ENCODE results near the gene CCDC50. TPM values are rescaled to one million over a fixed set of nuclear protein-coding genes. Genes with fewer than 3 reads are reported as not detected.

CCDC50 gene
- total and polyA plus RNA-seq, 10 of the 15 experiments (the other 5 are each of a cell fraction or from before 2014, with no cell fraction given) = 46.7 to 150 (median 125) TPM

- Histone ChIP-seq H4K20me1 (ENCODE audit: control insufficient read depth, insufficient read depth) (no peaks in the 10 kb centered on the region), H3K79me2 (ENCODE audit: control insufficient read depth, insufficient read depth, low read length) (no peaks in the 10 kb centered on the region), H3K4me3 (no peak overlapping the region), H3K4me2 (ENCODE audit: control insufficient read depth, insufficient read depth) (no peak overlapping the region), H3K27ac (ENCODE audit: control insufficient read depth, insufficient read depth) (no peak overlapping the region), H3K9me3 (replicated peaks; ENCODE audit: control insufficient read depth, insufficient read depth, low read length) (no peaks in the 10 kb centered on the region), H3K9ac (ENCODE audit: control insufficient read depth, insufficient read depth, low read length) (no peak overlapping the region), H2AFZ (ENCODE audit: control insufficient read depth, low read depth, low read length) (no peak overlapping the region), H3K4me1 (ENCODE audit: control insufficient read depth, insufficient read depth, low read length) (no peaks in the 10 kb centered on the region), H3K36me3 (ENCODE audit: control insufficient read depth in 2 of 2, insufficient read depth in 2 of 2, low read length in 1 of 2) (no peaks in the 10 kb centered on the region), H3K27me3 (replicated peaks in 1 of 2; ENCODE audit: control insufficient read depth in 2 of 2, insufficient read depth in 2 of 2, low read length in 1 of 2) (no peaks in the 10 kb centered on the region; a peak in 1 of 4 replicates)
- BruUV-seq (replicated peaks) = no TSS peak
- WGBS (ENCODE audit: insufficient coverage, insufficient replicate concordance, low lambda C conversion rate, missing lambda C conversion rate) = 67% methylated on average over 1 of the region's 1 CpG
- TF ChIP-seq RB1 (IDR thresholded peaks at IDR 0.05; ENCODE audit: borderline replicate concordance) (no peak), KLF5 (IDR thresholded peaks at IDR 0.05; ENCODE audit: partially characterized antibody) (no peak), CBX3 (IDR thresholded peaks at IDR 0.05; ENCODE audit: borderline replicate concordance, low read depth) (no peak), ZBED1 (IDR thresholded peaks at IDR 0.05; ENCODE audit: borderline replicate concordance) (no peak), POLR2AphosphoS5 (IDR thresholded peaks at IDR 0.05; ENCODE audit: low read length) (no peak), MXI1 (IDR thresholded peaks at IDR 0.05; ENCODE audit: low read depth, low read length) (no peak), MYC (IDR thresholded peaks at IDR 0.05; ENCODE audit: insufficient read depth, insufficient read length, insufficient replicate concordance, low read length, severe bottlenecking) (no peak)
- FAIRE-seq = no peak
- DNase-seq (ENCODE audit: low read depth, low spot score) = no peak
- no peak for ATAC-seq
- ChIA-PET CTCF (interaction anchor here (0.7 to 1.4 kb wide), 7 partner anchors 11 to 531 kb away, joined by 3 read pairs; no protein-coding TSS in a partner anchor), RAD21 (ENCODE audit: unreplicated experiment) (interaction anchor here (0.6 to 1.4 kb wide), 7 partner anchors 33 to 1030 kb away, joined by 3 to 4 read pairs (median 3); no protein-coding TSS in a partner anchor), POLR2A (no interaction called here), SMC1A (ENCODE audit: uncharacterized antibody, unreplicated experiment) (interaction anchor here (1.1 to 2.7 kb wide), 3 partner anchors 167 to 1008 kb away, joined by 4 to 8 read pairs (median 5); no protein-coding TSS in a partner anchor)
- intact Hi-C loops (cut with micrococcal nuclease; ENCODE audit: unreplicated experiment) = loop anchor here (5.0 to 10.0 kb wide), 3 partner anchors 288 to 710 kb away; no protein-coding TSS in a partner anchor
- in situ Hi-C loops (cut with MboI) = loop anchor here (5.0 kb wide), 1 partner anchor 1028 kb away; no protein-coding TSS in a partner anchor
Observed at GRCh38 chr3:191414732-191415131, 85.5 kb downstream of the CCDC50 start.

DNA sequence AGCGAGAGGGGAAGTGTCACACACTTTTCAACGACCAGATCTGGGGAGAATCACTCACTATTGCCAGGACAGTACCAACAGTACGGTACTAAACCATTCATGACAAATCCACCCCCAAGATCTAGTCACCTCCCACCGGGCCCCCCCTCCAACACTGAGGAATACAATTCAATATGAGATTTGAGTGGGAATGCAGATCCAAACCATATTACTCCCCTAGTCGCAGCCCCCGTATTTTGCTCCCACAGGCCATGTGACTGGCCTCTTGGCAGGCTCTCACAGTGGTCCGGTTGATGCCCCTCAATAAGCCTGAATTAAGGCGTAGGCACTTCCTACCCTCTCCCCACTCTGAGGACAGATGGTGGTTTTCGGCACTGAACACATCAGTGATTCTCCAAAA, 86.4 kb downstream of the CCDC50 start:
- no peaks in the 10 kb centered on the region; a peak in 1 of 4 replicates for H3K27me3 ChIP-seq (replicated peaks in 1 of 2; ENCODE audit: control insufficient read depth in 2 of 2, insufficient read depth in 2 of 2, low read length in 1 of 2)
- CTCF ChIA-PET = interaction anchor here (0.9 to 1.6 kb wide), 2 partner anchors 171 to 184 kb away, joined by 3 to 6 read pairs; no protein-coding TSS in a partner anchor
- H3K79me2 ChIP-seq (ENCODE audit: control insufficient read depth, insufficient read depth, low read length) = no peaks in the 10 kb centered on the region
- no peaks in the 10 kb centered on the region for H3K4me1 ChIP-seq (ENCODE audit: control insufficient read depth, insufficient read depth, low read length)
- H4K20me1 ChIP-seq (ENCODE audit: control insufficient read depth, insufficient read depth) = no peaks in the 10 kb centered on the region
- H3K4me3 ChIP-seq = no peak overlapping the region
- RAD21 ChIA-PET (ENCODE audit: unreplicated experiment) = no interaction called here
- FAIRE-seq = no peak
- 65% methylated on average over 9 of the region's 9 CpGs for WGBS (ENCODE audit: insufficient coverage, insufficient replicate concordance, low lambda C conversion rate, missing lambda C conversion rate)
- no peaks in the 10 kb centered on the region for H3K9me3 ChIP-seq (replicated peaks; ENCODE audit: control insufficient read depth, insufficient read depth, low read length)
- H3K9ac ChIP-seq (ENCODE audit: control insufficient read depth, insufficient read depth, low read length) = no peak overlapping the region
- H2AFZ ChIP-seq (ENCODE audit: control insufficient read depth, low read depth, low read length) = no peak overlapping the region
- in situ Hi-C loops (cut with MboI) (loop anchor here (5.0 kb wide), 1 partner anchor 1027 kb away; no protein-coding TSS in a partner anchor), intact Hi-C loops (cut with micrococcal nuclease; ENCODE audit: unreplicated experiment) (loop anchor here (5.0 to 10.0 kb wide), 3 partner anchors 287 to 709 kb away; no protein-coding TSS in a partner anchor)
- H3K27ac ChIP-seq (ENCODE audit: control insufficient read depth, insufficient read depth) = no peak overlapping the region
- no TSS peak for BruUV-seq (replicated peaks)
- H3K36me3 ChIP-seq (ENCODE audit: control insufficient read depth in 2 of 2, insufficient read depth in 2 of 2, low read length in 1 of 2) = no peaks in the 10 kb centered on the region
- SMC1A ChIA-PET (ENCODE audit: uncharacterized antibody, unreplicated experiment) = interaction anchor here (2.7 kb wide), 1 partner anchor 1008 kb away, joined by 8 read pairs; no protein-coding TSS in a partner anchor
- DNase-seq (ENCODE audit: low read depth, low spot score) = no peak
- TF ChIP-seq, protein P1, sequence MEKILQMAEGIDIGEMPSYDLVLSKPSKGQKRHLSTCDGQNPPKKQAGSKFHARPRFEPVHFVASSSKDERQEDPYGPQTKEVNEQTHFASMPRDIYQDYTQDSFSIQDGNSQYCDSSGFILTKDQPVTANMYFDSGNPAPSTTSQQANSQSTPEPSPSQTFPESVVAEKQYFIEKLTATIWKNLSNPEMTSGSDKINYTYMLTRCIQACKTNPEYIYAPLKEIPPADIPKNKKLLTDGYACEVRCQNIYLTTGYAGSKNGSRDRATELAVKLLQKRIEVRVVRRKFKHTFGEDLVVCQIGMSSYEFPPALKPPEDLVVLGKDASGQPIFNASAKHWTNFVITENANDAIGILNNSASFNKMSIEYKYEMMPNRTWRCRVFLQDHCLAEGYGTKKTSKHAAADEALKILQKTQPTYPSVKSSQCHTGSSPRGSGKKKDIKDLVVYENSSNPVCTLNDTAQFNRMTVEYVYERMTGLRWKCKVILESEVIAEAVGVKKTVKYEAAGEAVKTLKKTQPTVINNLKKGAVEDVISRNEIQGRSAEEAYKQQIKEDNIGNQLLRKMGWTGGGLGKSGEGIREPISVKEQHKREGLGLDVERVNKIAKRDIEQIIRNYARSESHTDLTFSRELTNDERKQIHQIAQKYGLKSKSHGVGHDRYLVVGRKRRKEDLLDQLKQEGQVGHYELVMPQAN (conservative IDR thresholded peaks at IDR 0.05) = no peak
- TF ChIP-seq MYC (IDR thresholded peaks at IDR 0.05; ENCODE audit: insufficient read depth, insufficient read length, insufficient replicate concordance, low read length, severe bottlenecking) (no peak), CEBPB (IDR thresholded peaks at IDR 0.05; ENCODE audit: borderline replicate concordance in 1 of 2, low read depth in 2 of 2, low read length in 2 of 2) (no peak), ZNF622 (IDR thresholded peaks at IDR 0.05) (no peak)
- H3K4me2 ChIP-seq (ENCODE audit: control insufficient read depth, insufficient read depth) = no peak overlapping the region
- no peak for ATAC-seq
- POLR2A ChIA-PET = no interaction called here

All from GM12878 (cell line).